ENCODE data around the gene MED13L. TPM values are rescaled to one million over a fixed set of nuclear protein-coding genes. Genes with fewer than 3 reads are reported as not detected.

The MED13L gene
- total RNA-seq, 4 donors from 2014 or later, result 173 to 222 (median 192) TPM

- 75 to 76% methylated on average over 4 to 7 of the region's 7 CpGs for WGBS, 2 donors (ENCODE audit: low coverage in 1 of 2)
- Histone ChIP-seq H3K27ac (no peak overlapping the region), H3K4me1 (peaks cover 0 to 10% (median 0%) of the 10 kb centered on the region in 3 donors), H3K9me3 (no peaks in the 10 kb centered on the region), H3K4me3 (no peak overlapping the region), H3K27me3 (no peaks in the 10 kb centered on the region), H3K36me3 (no peaks in the 10 kb centered on the region)
- no peak for ATAC-seq
- TF ChIP-seq EP300 (IDR thresholded peaks at IDR 0.05) (no peak), POLR2AphosphoS5 (IDR thresholded peaks at IDR 0.05) (no peak), CTCF (IDR thresholded peaks at IDR 0.05) (no peak), POLR2A (IDR thresholded peaks at IDR 0.05) (no peak)
Measured at GRCh38 chr12:116026768-116027550, 250.5 kb downstream of the MED13L start.

GRCh38 chr12:116026346-116026745 lies 251.1 kb downstream of the MED13L start:
- Histone ChIP-seq H3K36me3 (no peaks in the 10 kb centered on the region), H3K27ac (no peak overlapping the region), H3K4me3 (no peak overlapping the region), H3K9me3 (no peaks in the 10 kb centered on the region), H3K27me3 (no peaks in the 10 kb centered on the region), H3K4me1 (peaks cover 0 to 10% (median 0%) of the 10 kb centered on the region in 3 donors)
- TF ChIP-seq POLR2AphosphoS5 (IDR thresholded peaks at IDR 0.05) (no peak), CTCF (IDR thresholded peaks at IDR 0.05) (no peak), POLR2A (IDR thresholded peaks at IDR 0.05) (no peak), EP300 (IDR thresholded peaks at IDR 0.05) (no peak)
- ATAC-seq, result no peak

GRCh38 chr12:116024769-116025168 lies 252.7 kb downstream of the MED13L start:
- TF ChIP-seq POLR2A (IDR thresholded peaks at IDR 0.05) (no peak), POLR2AphosphoS5 (IDR thresholded peaks at IDR 0.05) (no peak), EP300 (IDR thresholded peaks at IDR 0.05) (no peak), CTCF (IDR thresholded peaks at IDR 0.05) (no peak)
- Histone ChIP-seq H3K4me3 (no peak overlapping the region), H3K36me3 (no peaks in the 10 kb centered on the region), H3K4me1 (peaks cover 0 to 10% (median 0%) of the 10 kb centered on the region in 3 donors), H3K9me3 (no peaks in the 10 kb centered on the region), H3K27ac (no peak overlapping the region), H3K27me3 (no peaks in the 10 kb centered on the region)
- ATAC-seq, result no peak
- 89% methylated on average over 1 of the region's 2 CpGs; no CpG with 5 or more reads in 1 of the 2 donors for WGBS, 2 donors (ENCODE audit: low coverage in 1 of 2)

GRCh38 chr12:116019415-116019814 lies 258.1 kb downstream of the MED13L start:
- TF ChIP-seq CTCF (IDR thresholded peaks at IDR 0.05) (no peak), POLR2AphosphoS5 (IDR thresholded peaks at IDR 0.05) (no peak), POLR2A (IDR thresholded peaks at IDR 0.05) (no peak), EP300 (IDR thresholded peaks at IDR 0.05) (no peak)
- H3K27ac ChIP-seq, result no peak overlapping the region
- no peak for ATAC-seq
- H3K4me1 ChIP-seq, result peaks cover 0 to 34% (median 4%) of the 10 kb centered on the region in 3 donors
- no peak overlapping the region for H3K4me3 ChIP-seq
- peaks cover under 1 to 18% of the 10 kb centered on the region in 2 donors for H3K36me3 ChIP-seq
- no peaks in the 10 kb centered on the region for H3K9me3 ChIP-seq
- no peaks in the 10 kb centered on the region for H3K27me3 ChIP-seq

GRCh38 chr12:116018282-116018681 lies 259.2 kb downstream of the MED13L start:
- 17 to 31% methylated on average over 2 of the region's 2 CpGs for WGBS, 2 donors (ENCODE audit: low coverage in 1 of 2)
- Histone ChIP-seq H3K9me3 (no peaks in the 10 kb centered on the region), H3K4me1 (peaks cover 0 to 34% (median 4%) of the 10 kb centered on the region in 3 donors), H3K36me3 (peaks cover 3 to 30% of the 10 kb centered on the region in 2 donors), H3K27ac (no peak overlapping the region), H3K27me3 (no peaks in the 10 kb centered on the region), H3K4me3 (no peak overlapping the region)
- no peak for ATAC-seq
- TF ChIP-seq POLR2A (IDR thresholded peaks at IDR 0.05) (no peak), POLR2AphosphoS5 (IDR thresholded peaks at IDR 0.05) (no peak), EP300 (IDR thresholded peaks at IDR 0.05) (no peak), CTCF (IDR thresholded peaks at IDR 0.05) (no peak)
